Astrocyte of the hippocampus (primary cell): Measurements from ENCODE around the gene STYX.
A peak's percentile ranks its signal among the peaks of the same experiment; 100 is the strongest.
"Not testable (repeated sequence)": the region's sequence is repeated elsewhere in the genome, so short reads cannot be mapped to it uniquely, and the experiment has no call there.

Experiments used
- DNase-seq: peaks from one replicate; pipeline ENCODE4 v3.0.0; 2011; ENCODE audit warnings: low read depth, low spot score

Gene STYX

GRCh38 chr14:52727509-52727908 lies 2.5 kb upstream of the STYX start:
- not testable (repeated sequence) for DNase-seq

DNA sequence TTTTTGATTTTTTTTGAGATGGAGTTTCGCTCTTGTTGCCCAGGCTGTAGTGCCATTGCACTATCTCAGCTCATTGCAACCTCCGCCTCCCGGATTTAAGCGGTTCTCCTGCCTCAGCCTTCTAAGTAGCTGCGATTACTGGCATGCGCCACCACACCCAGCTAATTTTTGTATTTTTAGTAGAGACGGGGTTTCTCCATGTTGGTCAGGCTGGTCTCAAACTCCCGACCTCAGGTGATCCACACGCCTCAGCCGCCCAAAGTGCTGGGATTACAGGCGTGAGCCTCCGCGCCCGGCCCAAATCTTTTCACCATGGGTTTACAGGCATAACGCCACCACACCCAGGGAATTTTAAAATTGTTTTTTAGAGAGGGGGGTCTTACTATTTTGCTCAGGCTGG lies 931 bp upstream of the STYX start:
- not testable (repeated sequence) for DNase-seq

DNA sequence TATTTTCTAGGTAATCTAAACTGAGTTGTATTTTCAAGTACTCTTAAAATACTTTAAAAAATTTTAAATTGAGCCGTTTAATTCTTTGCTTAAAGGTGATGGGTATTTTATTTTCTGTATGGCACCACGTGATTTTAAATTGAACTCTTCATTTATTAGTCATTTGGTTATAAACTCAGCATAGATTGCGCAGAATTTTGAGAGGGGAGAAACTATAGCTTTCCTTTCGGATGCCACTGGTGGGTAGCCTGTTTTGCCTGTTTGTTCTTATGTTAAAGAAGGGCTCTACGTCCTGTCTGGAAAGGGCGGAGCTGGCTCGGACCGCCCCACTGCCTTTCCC lies 411 bp upstream of the STYX start:
- DNase-seq = no peak

GRCh38 chr14:52730709-52731111 lies 744 bp downstream of the STYX start:
- no peak for DNase-seq

DNA sequence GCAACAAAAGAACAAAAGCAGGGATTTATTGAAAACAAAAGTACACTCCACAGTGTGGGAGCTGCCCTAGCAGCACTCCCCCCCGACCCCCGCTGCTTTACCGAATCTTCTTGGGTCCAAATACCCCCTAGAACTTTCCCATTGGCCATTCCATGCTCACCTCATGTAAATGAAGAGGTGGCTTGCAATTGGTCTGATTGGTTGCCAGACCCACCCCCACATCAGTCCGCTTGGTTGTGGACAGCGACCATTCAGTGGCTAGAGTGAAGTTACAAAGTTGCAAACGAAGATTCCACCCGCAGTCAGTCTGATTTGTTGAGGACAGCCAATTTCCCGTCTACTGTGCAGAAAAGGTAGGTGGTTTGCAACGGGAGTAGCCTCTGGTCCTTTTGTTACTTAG lies 3.9 kb downstream of the STYX start:
- DNase-seq = no peak

DNA sequence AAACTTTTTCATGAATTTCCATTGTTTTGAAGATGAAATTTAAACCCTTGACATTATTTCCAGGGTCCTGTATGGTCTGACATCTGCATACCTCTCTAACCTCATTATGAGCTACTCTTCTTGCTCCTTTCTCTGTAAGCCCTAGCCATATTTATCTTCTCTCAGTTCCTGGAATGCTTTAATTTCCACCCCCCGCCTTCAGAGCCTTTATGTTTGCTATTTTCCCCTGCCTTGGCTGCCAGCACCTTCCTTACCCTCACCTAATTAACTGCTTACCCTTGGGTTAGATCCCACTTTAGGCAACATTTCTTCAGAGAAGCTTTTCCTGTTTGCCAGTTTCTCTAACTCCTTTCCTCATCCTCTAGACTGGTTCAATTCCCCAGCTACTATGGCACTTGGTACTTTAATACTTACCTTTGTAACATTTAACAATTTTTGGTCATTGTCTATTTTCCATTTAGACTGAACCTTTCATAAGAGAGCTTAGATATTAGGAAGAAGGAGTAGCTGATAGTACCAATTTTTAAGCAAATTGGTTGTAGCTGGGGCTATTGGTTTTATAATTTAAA lies 6.0 kb downstream of the STYX start:
- DNase-seq = peak; percentile 52

- DNase-seq = no peak
Measured at GRCh38 chr14:52738409-52738808, 8.4 kb downstream of the STYX start.

- DNase-seq = no peak
Measured at GRCh38 chr14:52740751-52741150, 10.8 kb downstream of the STYX start.

GRCh38 chr14:52741865-52742264 lies 11.9 kb downstream of the STYX start:
- DNase-seq = no peak

GRCh38 chr14:52748647-52749292 lies 18.8 kb downstream of the STYX start:
- no peak for DNase-seq

DNA sequence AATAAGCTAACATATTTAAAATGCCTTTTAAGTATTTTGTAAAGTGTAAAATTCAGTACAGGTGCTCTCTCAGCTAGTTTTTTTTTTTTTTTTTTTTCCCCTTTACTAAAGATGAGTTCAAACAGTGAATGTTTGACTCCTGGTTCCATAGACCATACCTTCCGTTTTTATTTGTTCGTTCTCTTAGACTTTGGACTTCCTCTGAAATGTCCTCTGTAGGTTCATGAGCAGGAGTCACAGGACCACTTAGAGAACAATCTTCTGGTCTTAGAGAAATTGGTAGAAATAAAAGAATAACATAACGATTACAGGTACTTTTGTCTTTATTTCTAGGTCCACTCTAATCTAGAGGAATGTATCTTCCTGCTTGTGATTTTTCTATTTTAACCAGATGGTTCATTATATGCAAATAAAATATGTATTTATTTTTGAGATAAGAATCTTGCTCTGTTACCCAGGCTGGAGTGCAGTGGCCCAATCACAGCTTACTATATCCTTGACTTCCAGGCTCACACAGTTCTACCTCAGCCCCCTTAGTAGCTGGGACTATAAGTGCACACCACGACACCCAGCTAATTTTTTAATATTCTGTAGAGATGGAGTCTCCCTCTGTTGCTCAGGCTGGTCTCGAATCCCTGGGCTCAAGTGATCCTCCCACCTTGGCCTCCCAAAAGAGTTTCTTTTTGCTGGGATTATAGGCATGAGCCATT lies 25.8 kb downstream of the STYX start:
- DNase-seq = no peak

DNA sequence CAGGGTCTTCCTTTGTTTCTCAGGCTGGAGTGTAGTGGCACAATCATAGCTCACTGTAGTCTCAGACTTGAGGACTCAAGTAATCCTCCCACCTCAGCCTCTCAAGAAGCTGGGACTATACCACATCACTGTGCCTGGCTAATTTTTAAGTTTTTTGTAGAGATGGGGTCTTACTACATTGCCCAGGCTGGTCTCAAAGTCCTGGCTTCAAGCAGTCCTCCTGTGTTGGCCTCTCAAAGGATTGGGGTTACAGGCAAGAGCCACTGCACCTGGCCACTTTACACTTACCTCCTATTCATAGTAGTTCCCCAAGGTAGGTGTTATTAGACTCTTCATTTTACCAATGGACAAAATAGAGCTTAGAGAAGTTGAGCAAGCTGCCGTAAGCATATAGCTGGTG lies 29.2 kb downstream of the STYX start:
- no peak for DNase-seq

- not testable (repeated sequence) for DNase-seq
Measured at GRCh38 chr14:52762923-52763322, 33.0 kb downstream of the STYX start.

- DNase-seq = peak; percentile 36
Measured at GRCh38 chr14:52767058-52767833, 37.3 kb downstream of the STYX start.

DNA sequence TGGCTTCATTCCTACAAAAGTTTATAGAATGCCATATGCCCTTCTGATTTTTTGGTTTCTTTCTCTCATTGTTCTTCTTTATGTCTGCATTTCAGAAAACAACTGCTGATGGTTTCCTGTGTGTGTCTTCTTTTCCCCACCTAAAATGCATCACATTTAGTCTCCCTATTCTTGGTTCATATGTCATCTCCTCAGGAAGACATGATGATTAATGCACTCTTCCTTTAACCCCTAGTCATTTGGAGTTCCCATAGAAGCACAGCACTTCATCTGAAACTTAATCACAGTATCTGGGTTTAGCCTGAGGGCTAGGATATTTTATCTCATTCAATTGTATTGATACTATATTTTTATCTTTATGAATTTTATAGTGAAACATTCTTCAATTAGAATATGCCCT lies 39.9 kb downstream of the STYX start:
- DNase-seq = no peak

GRCh38 chr14:52776816-52777215 lies 46.9 kb downstream of the STYX start:
- DNase-seq = no peak

DNA sequence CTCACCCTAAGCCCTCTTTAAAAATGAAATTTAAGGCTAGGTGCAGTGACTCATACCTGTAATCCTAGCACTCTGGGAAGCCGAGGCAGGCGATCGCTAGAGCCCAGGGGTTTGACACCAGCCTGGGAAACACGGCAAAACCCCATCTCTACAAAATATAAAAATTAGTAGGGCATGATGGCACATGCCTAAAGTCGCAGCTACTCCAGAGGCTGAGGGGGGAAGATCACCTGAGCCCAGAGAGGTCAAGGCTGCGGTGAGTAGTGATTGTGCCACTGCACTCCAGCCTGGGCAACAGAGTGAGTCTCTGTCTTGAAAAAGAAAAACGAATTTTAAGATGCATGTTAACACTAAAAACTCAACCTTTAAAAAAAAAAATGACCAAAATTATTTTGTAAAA lies 48.7 kb downstream of the STYX start:
- DNase-seq = no peak

- no peak for DNase-seq
Measured at GRCh38 chr14:52780893-52781292, 50.9 kb downstream of the STYX start.

DNA sequence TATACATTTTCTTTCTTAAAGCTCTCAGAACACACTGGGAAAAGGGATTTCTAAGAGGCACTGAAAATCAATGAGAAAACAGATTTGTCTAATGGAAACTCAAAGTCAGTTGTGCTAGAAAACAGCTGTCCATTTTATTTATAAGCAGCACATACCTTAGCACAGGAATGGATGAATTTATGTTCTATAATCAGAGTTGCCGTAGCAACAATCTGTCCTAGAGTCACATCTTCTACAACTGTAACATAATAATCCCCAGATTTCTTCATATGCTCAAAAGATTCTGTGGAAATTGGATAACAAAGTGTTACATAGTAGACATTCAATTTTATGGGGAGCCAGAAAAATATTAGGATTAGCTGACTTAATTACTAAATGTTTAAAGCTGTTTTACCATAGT lies 51.7 kb downstream of the STYX start:
- no peak for DNase-seq

- no peak for DNase-seq
Measured at GRCh38 chr14:52783206-52783605, 53.2 kb downstream of the STYX start.

GRCh38 chr14:52786887-52787286 lies 56.9 kb downstream of the STYX start:
- no peak for DNase-seq

GRCh38 chr14:52789118-52789517 lies 59.2 kb downstream of the STYX start:
- DNase-seq = no peak
